BJ (cell line): ENCODE results near the gene MRPS24. TPM values are rescaled to one million over a fixed set of nuclear protein-coding genes. Genes with fewer than 3 reads are reported as not detected.

Experiments used
- CTCF ChIA-PET: fragments of 350-600 bp; formaldehyde crosslinking; extraction: SDS; loops from one replicate; lab custom pipeline; 2021; ENCODE audit warnings: antibody characterized with exemption, inconsistent platforms; lab: Yijun Ruan, JAX
- POLR2A ChIA-PET: fragments of 300-600 bp; sonication (Branson Sonifier 250); formaldehyde crosslinking; extraction: SDS; loops from one replicate; lab custom pipeline; 2021; ENCODE audit warnings: antibody characterized with exemption; lab: Charles Lee
- DNase-seq: peaks from one replicate; pipeline ENCODE4 v3.0.0-alpha.2; 2011; ENCODE audit warnings: low read depth
- H3K27me3 ChIP-seq: 2 replicates; pipeline ENCODE4 v1.6.0; 2011; ENCODE audit warnings: low read length; ENCODE audit not compliant: control insufficient read depth, insufficient read depth
- H3K36me3 ChIP-seq: 2 replicates; pipeline ENCODE4 v1.5.1; 2011; ENCODE audit warnings: low read length; ENCODE audit not compliant: control insufficient read depth, insufficient read depth
- H3K4me3 ChIP-seq: 2 replicates; pipeline ENCODE4 v1.5.1; 2011; ENCODE audit warnings: low read depth, mild to moderate bottlenecking, control low read depth, low read length
- CTCF ChIP-seq: IDR thresholded peaks from 2 replicates; pipeline ENCODE4 v1.5.1; 2011; ENCODE audit warnings: low read depth, mild to moderate bottlenecking, control low read depth, inconsistent platforms, low read length, moderate library complexity; ENCODE audit not compliant: insufficient read depth
- polyA plus RNA-seq: library from polyadenylated mRNA; depleted of rRNA; stranded (reverse); fragments of >200 nt; gene quantifications from 2 replicates; pipeline ENCODE4 v1.2.3, GENCODE V29; 2011

Gene MRPS24
- polyA plus RNA-seq, 1 experiment, result 229 TPM

GRCh38 chr7:43876976-43877745, 7.8 kb upstream of the MRPS24 start:
- CTCF ChIA-PET, result interaction anchor here (0.6 to 0.7 kb wide), 2 partner anchors 17 to 34 kb away, joined by 3 read pairs; no protein-coding TSS in a partner anchor
- POLR2A ChIA-PET, result no interaction called here
- H3K36me3 ChIP-seq, result peaks cover 25% of the 10 kb centered on the region

GRCh38 chr7:43876241-43876640, 6.9 kb upstream of the MRPS24 start:
- no peak overlapping the region for H3K4me3 ChIP-seq
- ChIA-PET POLR2A (no interaction called here), CTCF (no interaction called here)
- H3K27me3 ChIP-seq, result no peaks in the 10 kb centered on the region
- H3K36me3 ChIP-seq, result peaks cover 25% of the 10 kb centered on the region
- DNase-seq, result no peak
- no peak for TF ChIP-seq CTCF

More at GRCh38 chr7:43876976-43877745, 7.8 kb upstream of the MRPS24 start:
- no peak for TF ChIP-seq CTCF
- no peaks in the 10 kb centered on the region for H3K27me3 ChIP-seq
- H3K4me3 ChIP-seq, result no peak overlapping the region
- no peak for DNase-seq

GRCh38 chr7:43873300-43873699, 4.0 kb upstream of the MRPS24 start:
- peak; percentile 92 for DNase-seq
- no peak for TF ChIP-seq CTCF
- no peaks in the 10 kb centered on the region for H3K27me3 ChIP-seq
- ChIA-PET CTCF (no interaction called here), POLR2A (no interaction called here)
- H3K36me3 ChIP-seq, result peaks cover 23% of the 10 kb centered on the region
- H3K4me3 ChIP-seq, result no peak overlapping the region

DNA sequence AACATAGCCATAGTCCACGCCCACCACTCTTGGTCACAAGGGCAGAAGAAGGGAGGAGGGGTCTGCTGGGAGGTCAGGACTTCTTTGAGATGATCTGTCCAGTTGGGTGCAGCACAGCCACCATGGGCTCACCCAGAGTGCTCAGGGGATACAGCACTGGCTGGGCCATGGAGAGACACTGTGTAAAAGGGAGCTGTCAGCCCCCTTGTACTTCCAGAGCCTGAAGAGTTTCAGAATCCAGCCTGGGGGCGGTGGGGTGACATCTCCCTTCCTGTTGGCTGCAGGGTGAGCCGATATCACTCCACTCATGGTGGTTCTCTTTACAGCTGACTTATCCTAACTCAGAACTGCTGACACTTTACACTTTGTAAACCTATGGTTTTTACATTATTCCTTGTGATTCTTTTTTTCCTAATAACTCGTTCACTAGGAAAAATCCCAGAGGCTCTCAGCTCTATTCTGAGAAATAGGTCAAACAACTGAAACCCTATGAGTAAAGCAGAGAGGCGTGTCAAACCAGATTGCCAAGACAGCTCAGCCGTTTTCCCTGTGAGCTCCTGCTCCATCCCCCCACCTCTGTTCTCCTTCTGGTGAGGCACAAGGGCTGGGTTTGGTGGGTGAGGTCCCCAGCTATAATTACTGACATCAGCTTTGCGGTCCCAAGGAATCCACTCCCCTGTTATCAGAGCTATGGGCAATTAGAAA, 3.2 kb upstream of the MRPS24 start:
- POLR2A ChIA-PET, result no interaction called here
- H3K4me3 ChIP-seq, result no peak overlapping the region
- H3K27me3 ChIP-seq, result no peaks in the 10 kb centered on the region
- H3K36me3 ChIP-seq, result peaks cover 19% of the 10 kb centered on the region
- TF ChIP-seq CTCF, result no peak
- CTCF ChIA-PET, result no interaction called here
- DNase-seq, result peak; percentile 62

DNA sequence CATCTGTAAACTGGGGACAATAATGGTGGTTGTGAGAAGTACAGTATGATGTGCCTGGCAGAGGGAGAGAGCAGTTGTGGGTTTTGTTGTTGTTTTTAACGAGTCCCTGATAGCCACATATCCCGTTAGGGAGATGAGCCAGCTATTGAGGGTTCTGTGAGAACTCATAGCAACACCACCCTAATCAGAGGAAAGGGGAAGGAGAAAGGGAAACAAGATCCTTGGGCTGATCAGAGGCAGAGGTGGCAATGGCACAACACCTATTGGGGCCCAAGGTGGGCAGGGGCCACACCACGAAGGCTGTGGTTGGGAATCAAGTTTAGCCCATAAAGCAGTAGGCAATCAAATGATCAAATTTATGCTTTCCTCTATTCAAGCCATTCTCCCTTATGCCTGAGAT, 1.7 kb upstream of the MRPS24 start:
- no peak for TF ChIP-seq CTCF
- Histone ChIP-seq H3K4me3 (no peak overlapping the region), H3K27me3 (no peaks in the 10 kb centered on the region), H3K36me3 (peaks cover 11% of the 10 kb centered on the region)
- ChIA-PET POLR2A (no interaction called here), CTCF (no interaction called here)
- DNase-seq, result no peak
